GM23338 (cell line): ENCODE results near the gene PKDCC. TPM values are rescaled to one million over a fixed set of nuclear protein-coding genes. Genes with fewer than 3 reads are reported as not detected.
A peak's percentile ranks its signal among the peaks of the same experiment; 100 is the strongest.

Source experiments
- CREB1 ChIP-seq: fragments of 250-450 bp; sonication (Bioruptor Pico); IDR thresholded peaks from 2 replicates; pipeline ENCODE4 v1.5.0; 2020; ENCODE audit warnings: low read depth, mild to moderate bottlenecking, moderate library complexity
- EZH2 ChIP-seq: fragments of 200-600 bp; sonication (generic); IDR thresholded peaks from one replicate; pipeline ENCODE4 v1.8.0; 2017; ENCODE audit warnings: antibody characterized with exemption, mild to moderate bottlenecking, low read depth; ENCODE audit not compliant: unreplicated experiment
- EZH2phosphoT487 ChIP-seq: fragments of 200-600 bp; sonication (generic); IDR thresholded peaks from one replicate; pipeline ENCODE4 v1.8.1; 2018; ENCODE audit warnings: antibody characterized with exemption; ENCODE audit not compliant: unreplicated experiment
- JUNB ChIP-seq: IDR thresholded peaks from one replicate; pipeline ENCODE4 v1.6.1; 2016; ENCODE audit warnings: antibody characterized with exemption; ENCODE audit not compliant: unreplicated experiment
- NANOG ChIP-seq: IDR thresholded peaks from 2 replicates; pipeline ENCODE4 v1.6.1; 2016; ENCODE audit warnings: antibody characterized with exemption, borderline replicate concordance
- POLR2AphosphoS5 ChIP-seq: IDR thresholded peaks from 2 replicates; pipeline ENCODE4 v1.6.1; 2016; ENCODE audit warnings: antibody characterized with exemption, low read depth
- ZNF114 ChIP-seq: fragments of 250-450 bp; sonication (Bioruptor Pico); IDR thresholded peaks from 2 replicates; pipeline ENCODE4 v1.5.0; 2020; ENCODE audit warnings: mild to moderate bottlenecking, moderate library complexity
- ZNF462 ChIP-seq: fragments of 250-450 bp; sonication (Bioruptor Pico); IDR thresholded peaks from 2 replicates; pipeline ENCODE4 v1.5.0; 2020; ENCODE audit warnings: mild to moderate bottlenecking, moderate library complexity
- polyA plus RNA-seq: library from polyadenylated mRNA; unstranded; fragments of >200 nt; fragmentation: Nextera tagmentation; extraction: Ambion mirVana; gene quantifications from 2 replicates; pipeline ENCODE4 v1.2.1, GENCODE V29; 2016
- total RNA-seq: library from RNA; depleted of rRNA; stranded (reverse); fragments of >200 nt; shearing (Covaris generic); gene quantifications from 2 replicates; pipeline ENCODE4 v1.2.3, GENCODE V29; 2014
- TF ChIP-seq, protein P1 (sequence below): IDR thresholded peaks from 2 replicates; pipeline ENCODE4 v1.6.1; 2016; ENCODE audit warnings: antibody characterized with exemption
- TF ChIP-seq, protein P2 (sequence below), 2 experiments: fragments of 200-600 bp in 1 of 2; sonication (generic) in 1 of 2; conservative IDR thresholded peaks; 2 replicates each; pipeline versions ENCODE4 v1.5.1 to v1.6.1; 2016 to 2017; ENCODE audit warnings: antibody characterized with exemption in 2 of 2, low read depth in 2 of 2, mild to moderate bottlenecking in 2 of 2, moderate library complexity in 1 of 2

The PKDCC gene
- total and polyA plus RNA-seq, 2 experiments from 2014 or later = 7.0 to 44.8 TPM

DNA sequence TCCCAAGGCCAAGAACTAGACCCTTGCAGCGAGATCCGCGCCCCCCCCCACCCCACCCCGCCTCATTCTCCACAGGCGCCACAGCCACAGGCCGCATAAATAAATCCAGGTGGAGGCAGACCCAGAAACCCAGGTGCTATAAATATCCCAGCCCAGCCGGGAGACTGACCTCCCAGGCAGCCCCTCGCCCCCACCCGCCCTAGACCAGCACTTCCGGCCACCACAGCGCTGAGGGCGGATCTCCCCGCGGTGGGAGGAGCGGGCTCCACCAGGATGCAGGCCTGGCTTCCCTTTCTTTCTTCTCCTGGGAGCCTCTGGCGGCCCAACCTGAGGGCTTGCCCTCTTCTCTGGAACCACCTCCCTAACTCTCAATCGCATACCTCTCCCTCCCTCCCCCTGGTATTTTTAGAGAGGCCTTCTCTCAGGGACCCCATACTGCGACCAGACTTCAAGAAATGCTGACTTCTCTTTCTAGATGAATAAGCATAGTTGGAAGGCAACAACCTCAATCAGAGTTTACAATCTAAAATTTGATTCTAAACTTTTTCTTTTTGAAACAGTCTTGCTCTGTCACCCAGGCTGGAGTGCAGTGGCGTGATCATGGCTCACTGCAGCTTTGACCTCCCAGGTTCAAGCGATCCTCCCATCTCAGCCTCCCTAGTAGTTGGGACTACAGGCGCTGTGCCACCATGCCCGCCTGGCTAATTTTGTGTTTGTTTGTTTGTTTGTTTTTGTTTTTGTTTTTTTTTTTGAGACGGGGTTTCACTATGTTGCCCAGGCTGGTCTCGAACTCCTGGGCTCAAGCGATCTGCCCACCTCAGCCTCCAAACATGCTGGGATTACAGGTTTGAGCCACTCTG, 55.0 kb downstream of the PKDCC start (continued):
- TF ChIP-seq ZNF462 (CRISPR knock-in tag) = peak; percentile 92
- TF ChIP-seq CREB1 = no peak
- no peak for TF ChIP-seq ZNF114 (CRISPR knock-in tag)
- no peak for TF ChIP-seq EZH2phosphoT487
- no peak for TF ChIP-seq EZH2
- TF ChIP-seq, protein P1, sequence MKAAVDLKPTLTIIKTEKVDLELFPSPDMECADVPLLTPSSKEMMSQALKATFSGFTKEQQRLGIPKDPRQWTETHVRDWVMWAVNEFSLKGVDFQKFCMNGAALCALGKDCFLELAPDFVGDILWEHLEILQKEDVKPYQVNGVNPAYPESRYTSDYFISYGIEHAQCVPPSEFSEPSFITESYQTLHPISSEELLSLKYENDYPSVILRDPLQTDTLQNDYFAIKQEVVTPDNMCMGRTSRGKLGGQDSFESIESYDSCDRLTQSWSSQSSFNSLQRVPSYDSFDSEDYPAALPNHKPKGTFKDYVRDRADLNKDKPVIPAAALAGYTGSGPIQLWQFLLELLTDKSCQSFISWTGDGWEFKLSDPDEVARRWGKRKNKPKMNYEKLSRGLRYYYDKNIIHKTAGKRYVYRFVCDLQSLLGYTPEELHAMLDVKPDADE = peak; percentile 55; the same call in 1 of the 2 replicates
- no peak; the same call in 1 of the 2 replicates for TF ChIP-seq NANOG
- peak; percentile 21 for TF ChIP-seq POLR2AphosphoS5
- no peak for TF ChIP-seq JUNB
- TF ChIP-seq, protein P2, sequence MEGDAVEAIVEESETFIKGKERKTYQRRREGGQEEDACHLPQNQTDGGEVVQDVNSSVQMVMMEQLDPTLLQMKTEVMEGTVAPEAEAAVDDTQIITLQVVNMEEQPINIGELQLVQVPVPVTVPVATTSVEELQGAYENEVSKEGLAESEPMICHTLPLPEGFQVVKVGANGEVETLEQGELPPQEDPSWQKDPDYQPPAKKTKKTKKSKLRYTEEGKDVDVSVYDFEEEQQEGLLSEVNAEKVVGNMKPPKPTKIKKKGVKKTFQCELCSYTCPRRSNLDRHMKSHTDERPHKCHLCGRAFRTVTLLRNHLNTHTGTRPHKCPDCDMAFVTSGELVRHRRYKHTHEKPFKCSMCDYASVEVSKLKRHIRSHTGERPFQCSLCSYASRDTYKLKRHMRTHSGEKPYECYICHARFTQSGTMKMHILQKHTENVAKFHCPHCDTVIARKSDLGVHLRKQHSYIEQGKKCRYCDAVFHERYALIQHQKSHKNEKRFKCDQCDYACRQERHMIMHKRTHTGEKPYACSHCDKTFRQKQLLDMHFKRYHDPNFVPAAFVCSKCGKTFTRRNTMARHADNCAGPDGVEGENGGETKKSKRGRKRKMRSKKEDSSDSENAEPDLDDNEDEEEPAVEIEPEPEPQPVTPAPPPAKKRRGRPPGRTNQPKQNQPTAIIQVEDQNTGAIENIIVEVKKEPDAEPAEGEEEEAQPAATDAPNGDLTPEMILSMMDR (conservative IDR thresholded peaks at IDR 0.05; ENCODE audit: low read depth in 2 of 2) = no peak
